DND-41 (cell line): Measurements from ENCODE around the gene BOLA3.

Experiments
- EZH2 ChIP-seq: IDR thresholded peaks from 3 replicates; pipeline ENCODE4 v1.6.1; 2012; ENCODE audit warnings: borderline replicate concordance, low read depth, mild to moderate bottlenecking, moderate library complexity, low read length, inconsistent platforms; ENCODE audit not compliant: severe bottlenecking
- TF ChIP-seq, protein P1 (sequence below): IDR thresholded peaks from 2 replicates; pipeline ENCODE4 v1.5.1; 2012; ENCODE audit warnings: borderline replicate concordance, low read length, moderate library complexity, mild to moderate bottlenecking; ENCODE audit not compliant: poor library complexity, severe bottlenecking; ENCODE audit errors: extremely low read depth

DNA sequence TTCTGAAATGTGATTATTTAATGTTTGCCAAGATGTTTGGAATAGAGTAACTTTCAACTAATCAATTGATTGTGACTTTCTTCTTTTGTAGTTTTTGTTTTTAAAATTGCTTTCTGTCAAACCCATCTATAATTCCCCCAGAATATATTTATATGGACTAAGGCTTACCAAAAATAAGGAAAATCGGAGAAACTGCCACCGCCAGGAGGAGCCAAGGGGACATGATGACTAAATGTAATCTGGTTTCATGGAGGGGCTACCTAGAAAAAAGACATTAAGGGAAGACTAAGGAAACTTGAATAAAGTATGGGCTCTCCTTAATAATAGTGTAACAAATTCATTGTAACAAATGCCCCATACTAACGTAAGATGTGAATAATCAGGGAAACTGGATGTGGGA is 19.5 kb downstream of the BOLA3 start:
- TF ChIP-seq, protein P1, sequence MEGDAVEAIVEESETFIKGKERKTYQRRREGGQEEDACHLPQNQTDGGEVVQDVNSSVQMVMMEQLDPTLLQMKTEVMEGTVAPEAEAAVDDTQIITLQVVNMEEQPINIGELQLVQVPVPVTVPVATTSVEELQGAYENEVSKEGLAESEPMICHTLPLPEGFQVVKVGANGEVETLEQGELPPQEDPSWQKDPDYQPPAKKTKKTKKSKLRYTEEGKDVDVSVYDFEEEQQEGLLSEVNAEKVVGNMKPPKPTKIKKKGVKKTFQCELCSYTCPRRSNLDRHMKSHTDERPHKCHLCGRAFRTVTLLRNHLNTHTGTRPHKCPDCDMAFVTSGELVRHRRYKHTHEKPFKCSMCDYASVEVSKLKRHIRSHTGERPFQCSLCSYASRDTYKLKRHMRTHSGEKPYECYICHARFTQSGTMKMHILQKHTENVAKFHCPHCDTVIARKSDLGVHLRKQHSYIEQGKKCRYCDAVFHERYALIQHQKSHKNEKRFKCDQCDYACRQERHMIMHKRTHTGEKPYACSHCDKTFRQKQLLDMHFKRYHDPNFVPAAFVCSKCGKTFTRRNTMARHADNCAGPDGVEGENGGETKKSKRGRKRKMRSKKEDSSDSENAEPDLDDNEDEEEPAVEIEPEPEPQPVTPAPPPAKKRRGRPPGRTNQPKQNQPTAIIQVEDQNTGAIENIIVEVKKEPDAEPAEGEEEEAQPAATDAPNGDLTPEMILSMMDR: no peak
- TF ChIP-seq EZH2: no peak
